HCT116 (cell line): ENCODE measurements around the gene THBS4.

ENCODE experiments used
- CTCF ChIP-seq, 3 experiments: fragments of 200-600 bp in 1 of 3; sonication (generic) in 1 of 3; IDR thresholded peaks in 2 of 3; conservative IDR thresholded peaks in 1 of 3; 2 replicates each; pipeline ENCODE4 v1.5.1; 2012 to 2017; ENCODE audit warnings: low read depth in 2 of 3, low read length in 2 of 3, antibody characterized with exemption in 1 of 3, borderline replicate concordance in 1 of 3, control low read depth in 1 of 3, mild to moderate bottlenecking in 1 of 3, mixed read lengths in 1 of 3, mixed run types in 1 of 3, moderate library complexity in 1 of 3; ENCODE audit not compliant: insufficient read depth in 1 of 3
- MAX ChIP-seq: IDR thresholded peaks from 2 replicates; pipeline ENCODE4 v1.6.1; 2012
- POLR2AphosphoS5 ChIP-seq: IDR thresholded peaks from 2 replicates; pipeline ENCODE4 v1.6.1; 2011; ENCODE audit warnings: mild to moderate bottlenecking, low read depth, low read length, moderate library complexity
- YY1 ChIP-seq: IDR thresholded peaks from 2 replicates; pipeline ENCODE4 v1.6.1; 2011; ENCODE audit warnings: low read length, low read depth, moderate library complexity, mild to moderate bottlenecking; ENCODE audit not compliant: insufficient replicate concordance; ENCODE audit errors: extremely low read depth

GRCh38 chr5:80097451-80097850, 62.3 kb downstream of the THBS4 start:
- no peak for TF ChIP-seq CTCF (IDR thresholded peaks at IDR 0.05 in 2 of 3, conservative IDR thresholded peaks at IDR 0.05 in 1 of 3; ENCODE audit: borderline replicate concordance in 1 of 3, insufficient read depth in 1 of 3, low read depth in 2 of 3, low read length in 2 of 3)
- TF ChIP-seq YY1: no peak
- TF ChIP-seq POLR2AphosphoS5: no peak
- TF ChIP-seq MAX: no peak
